Karpas-422 (cell line): ENCODE data around the gene CLK2. TPM values are rescaled to one million over a fixed set of nuclear protein-coding genes. Genes with fewer than 3 reads are reported as not detected.

Experiments
- DNase-seq: peaks from one replicate; pipeline ENCODE4 v3.0.0-alpha.2; 2015
- H2AFZ ChIP-seq: fragments of 200-600 bp; sonication (generic); 2 replicates; pipeline ENCODE4 v1.6.1; 2014; ENCODE audit warnings: antibody characterized with exemption, low read length, mixed read lengths
- H3K27ac ChIP-seq: fragments of 200-600 bp; sonication (generic); 2 replicates; pipeline ENCODE4 v1.5.1; 2014; ENCODE audit warnings: mild to moderate bottlenecking, low read length, moderate library complexity
- H3K27me3 ChIP-seq: fragments of 200-600 bp; sonication (generic); 2 replicates; pipeline ENCODE4 v1.6.1; 2014; ENCODE audit warnings: low read length, mixed read lengths
- H3K36me3 ChIP-seq: fragments of 200-600 bp; sonication (generic); 2 replicates; pipeline ENCODE4 v1.6.1; 2014; ENCODE audit warnings: low read length, mixed read lengths; ENCODE audit not compliant: insufficient read depth
- H3K4me1 ChIP-seq: fragments of 200-600 bp; sonication (generic); 2 replicates; pipeline ENCODE4 v1.6.1; 2014; ENCODE audit warnings: mild to moderate bottlenecking, low read length, mixed read lengths
- H3K4me2 ChIP-seq: fragments of 200-600 bp; sonication (generic); 2 replicates; pipeline ENCODE4 v1.6.1; 2014; ENCODE audit warnings: low read length, low read depth, mild to moderate bottlenecking; ENCODE audit not compliant: poor library complexity, severe bottlenecking
- H3K4me3 ChIP-seq: fragments of 200-600 bp; sonication (generic); 2 replicates; pipeline ENCODE4 v1.5.1; 2014; ENCODE audit warnings: mild to moderate bottlenecking, antibody characterized with exemption, low read length, mixed read lengths
- H3K79me2 ChIP-seq: fragments of 200-600 bp; sonication (generic); 2 replicates; pipeline ENCODE4 v1.6.1; 2014; ENCODE audit warnings: mild to moderate bottlenecking, low read length, mixed read lengths
- H3K9ac ChIP-seq: fragments of 200-600 bp; sonication (generic); 2 replicates; pipeline ENCODE4 v1.6.0; 2014; ENCODE audit warnings: low read length
- H3K9me2 ChIP-seq: fragments of 200-600 bp; sonication (generic), shearing (Covaris generic); replicated peaks from 2 replicates; pipeline ENCODE4 v1.6.0; 2014; ENCODE audit warnings: mild to moderate bottlenecking, low read length, moderate library complexity; ENCODE audit not compliant: insufficient read depth
- H3K9me3 ChIP-seq: fragments of 300-700, 200-600 bp; sonication (generic); 2 replicates; pipeline ENCODE4 v1.6.1; 2014; ENCODE audit warnings: low read length, mixed read lengths
- H4K20me1 ChIP-seq: fragments of 200-600 bp; sonication (generic); 2 replicates; pipeline ENCODE4 v1.6.1; 2014; ENCODE audit warnings: mild to moderate bottlenecking, antibody characterized with exemption, low read length, low read depth; ENCODE audit not compliant: insufficient read depth
- total RNA-seq: library from RNA; depleted of rRNA; stranded (reverse); fragments of >200 nt; shearing (Covaris generic); gene quantifications from 2 replicates; pipeline ENCODE4 v1.2.3, GENCODE V29; 2014; ENCODE audit warnings: low replicate concordance

CLK2 gene
- total RNA-seq, 1 experiment from 2014 or later, result 78.7 TPM

DNA sequence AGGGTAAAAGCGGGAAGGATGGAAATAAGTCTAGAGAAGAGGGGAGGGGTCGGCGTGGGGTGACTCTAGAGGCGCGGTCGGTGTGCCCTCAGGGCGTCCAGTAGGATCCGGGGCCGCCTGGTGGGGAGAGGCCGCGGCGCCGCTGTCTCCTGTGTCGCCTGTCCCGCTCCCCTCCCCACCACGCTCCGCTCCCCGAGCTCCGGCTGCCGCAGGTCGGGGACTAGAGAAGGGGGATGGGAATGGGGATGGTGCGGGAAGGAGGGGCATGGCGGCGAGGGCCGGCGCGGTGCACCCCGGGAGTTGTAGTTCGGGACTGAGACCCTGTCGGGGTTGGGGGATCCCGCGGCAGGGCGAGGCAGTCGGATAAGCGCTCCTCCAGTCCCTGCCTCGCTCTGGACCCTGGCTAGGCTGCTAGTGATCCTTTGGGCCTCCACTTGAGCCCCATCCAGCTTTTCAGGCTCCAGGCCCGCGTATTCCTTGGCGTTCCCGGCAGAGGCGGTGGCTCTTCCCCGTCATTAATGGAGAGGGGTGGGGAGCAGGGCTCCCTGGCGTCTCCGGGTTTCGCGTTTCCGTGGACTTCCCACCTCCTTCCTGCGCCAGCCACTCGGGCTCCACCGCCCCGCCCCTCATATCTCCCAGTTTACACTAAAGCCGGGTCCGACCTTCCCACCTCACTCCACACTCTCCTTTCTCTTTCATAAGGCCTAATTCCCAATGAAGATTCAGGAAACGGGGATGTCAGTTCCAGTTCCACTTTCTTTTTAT is 17.9 kb downstream of the CLK2 start, which contains the start of gene ENTREP3:
Gene ENTREP3 (minus strand): TSS at position 241 of the 765 bp plus-strand sequence. CDS start 606 bp downstream, outside the sequence.
- DNase-seq, result peak; percentile 95
- peak within 1 kb of the TSS; percentile 91 for H3K9ac ChIP-seq
- H3K4me3 ChIP-seq, result peak within 1 kb of the TSS; percentile 73
- peak within 1 kb of the TSS; percentile 78 for H3K4me2 ChIP-seq
- peak within 1 kb of the TSS; percentile 64 for H3K27ac ChIP-seq
- H2AFZ ChIP-seq, result no peak within 1 kb of the TSS; the same call in 1 of the 2 replicates
- H3K36me3 ChIP-seq, result peaks cover 4% of the 10 kb centered on the region; the same call in 1 of the 2 replicates
- no peaks in the 10 kb centered on the region for H3K9me2 ChIP-seq
- peaks cover 40% of the 10 kb centered on the region for H3K4me1 ChIP-seq
- H3K27me3 ChIP-seq, result no peaks in the 10 kb centered on the region
- no peaks in the 10 kb centered on the region for H4K20me1 ChIP-seq
- no peaks in the 10 kb centered on the region for H3K9me3 ChIP-seq
- peaks cover 23% of the 10 kb centered on the region for H3K79me2 ChIP-seq

DNA sequence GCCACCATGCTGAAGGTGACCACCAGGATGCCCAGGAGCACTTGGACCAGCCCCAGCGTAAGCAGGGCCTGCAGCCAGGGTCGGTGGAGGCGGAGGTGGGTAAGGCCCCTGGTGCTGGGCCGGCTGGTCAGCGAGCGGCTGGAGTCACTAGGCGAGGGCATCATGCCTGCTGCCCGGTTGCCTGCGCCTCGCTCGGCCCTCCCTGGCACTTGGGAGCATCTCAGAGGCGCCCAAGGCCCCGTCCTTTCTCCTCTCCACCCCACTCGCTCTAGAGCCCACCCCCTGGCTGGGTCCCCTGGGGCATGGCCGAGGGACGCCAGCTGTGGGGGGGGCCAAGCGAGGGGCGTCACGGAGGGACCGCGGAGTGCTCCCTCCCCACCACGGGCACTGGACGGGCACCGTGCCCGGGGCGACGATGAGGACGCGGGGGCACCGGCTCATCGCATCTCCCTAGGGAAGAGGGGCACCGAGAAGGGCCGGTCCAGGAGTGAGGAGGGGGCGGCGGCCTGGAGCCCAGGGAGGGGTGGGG is 18.5 kb downstream of the CLK2 start:
- Histone ChIP-seq H3K27me3 (no peaks in the 10 kb centered on the region), H3K9me3 (no peaks in the 10 kb centered on the region), H4K20me1 (no peaks in the 10 kb centered on the region), H3K9me2 (no peaks in the 10 kb centered on the region), H3K4me2 (peak overlapping the region; percentile 78), H3K4me3 (peak overlapping the region; percentile 73), H3K79me2 (peaks cover 22% of the 10 kb centered on the region), H3K4me1 (peaks cover 44% of the 10 kb centered on the region), H3K36me3 (peaks cover 4% of the 10 kb centered on the region; the same call in 1 of the 2 replicates), H3K9ac (peak overlapping the region; percentile 91), H3K27ac (peak overlapping the region; percentile 64), H2AFZ (no peak overlapping the region; the same call in 1 of the 2 replicates)
- peak; percentile 70 for DNase-seq

DNA sequence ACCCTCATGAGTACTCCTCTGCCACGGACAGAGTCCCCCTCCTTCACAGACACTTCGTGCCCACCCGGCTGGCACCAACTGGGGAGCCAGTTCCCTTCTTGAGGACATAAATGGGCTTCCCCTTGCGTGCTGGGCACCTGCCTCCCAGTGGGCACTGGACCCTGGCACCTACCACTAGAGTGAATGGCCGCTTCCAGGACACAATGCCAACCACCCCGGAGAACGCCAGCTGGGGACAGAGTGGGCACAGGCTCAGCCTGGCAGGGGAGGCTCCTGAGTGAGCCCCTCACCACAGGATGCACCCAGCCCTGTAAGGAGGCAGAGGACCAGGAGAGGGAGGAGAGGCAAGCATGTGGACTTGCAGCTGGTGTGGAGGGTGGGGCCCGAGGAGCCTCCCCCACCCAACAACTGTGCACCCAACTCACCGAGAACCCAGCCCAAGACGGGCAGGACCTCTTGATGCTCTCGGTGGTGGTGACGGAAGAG is 19.0 kb downstream of the CLK2 start:
- peak overlapping the region; percentile 64 for H3K27ac ChIP-seq
- H3K4me3 ChIP-seq, result peak overlapping the region; percentile 73
- DNase-seq, result peak; percentile 61

DNA sequence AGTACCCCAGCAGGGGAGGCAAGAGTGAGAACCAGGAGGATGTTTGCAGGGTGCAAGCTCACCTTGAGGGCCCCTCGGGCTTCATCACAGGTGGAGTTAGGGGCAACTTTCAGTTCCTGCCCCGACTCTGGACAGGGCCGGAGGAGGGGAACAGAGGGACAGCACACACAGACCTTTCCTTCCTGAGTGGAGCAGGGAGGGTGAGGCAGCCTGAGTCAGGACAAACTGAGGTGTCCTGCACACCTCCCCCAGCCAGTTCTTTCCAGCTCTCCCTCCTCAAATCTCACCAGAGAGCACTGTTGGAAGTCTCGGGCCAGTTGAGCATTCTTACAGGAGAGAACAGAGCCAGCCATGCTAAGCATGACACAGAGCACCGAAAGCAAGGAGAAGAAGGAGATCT is 19.5 kb downstream of the CLK2 start:
- Histone ChIP-seq H3K36me3 (peaks cover 4% of the 10 kb centered on the region; the same call in 1 of the 2 replicates), H3K27me3 (no peaks in the 10 kb centered on the region), H3K9me3 (no peaks in the 10 kb centered on the region), H3K4me3 (peak overlapping the region; percentile 73), H3K4me1 (peaks cover 45% of the 10 kb centered on the region), H2AFZ (no peak overlapping the region), H3K9me2 (no peaks in the 10 kb centered on the region), H3K4me2 (peak overlapping the region; percentile 78), H3K27ac (peak overlapping the region; percentile 64), H3K9ac (peak overlapping the region; percentile 91), H3K79me2 (peaks cover 22% of the 10 kb centered on the region), H4K20me1 (no peaks in the 10 kb centered on the region)
- DNase-seq, result peak; percentile 51

More for the DNA sequence above, 19.0 kb downstream of the CLK2 start:
- H3K36me3 ChIP-seq, result peaks cover 4% of the 10 kb centered on the region; the same call in 1 of the 2 replicates
- H3K79me2 ChIP-seq, result peaks cover 22% of the 10 kb centered on the region
- H3K9me3 ChIP-seq, result no peaks in the 10 kb centered on the region
- H3K4me1 ChIP-seq, result peaks cover 45% of the 10 kb centered on the region
- peak overlapping the region; percentile 91 for H3K9ac ChIP-seq
- H3K27me3 ChIP-seq, result no peaks in the 10 kb centered on the region
- no peaks in the 10 kb centered on the region for H3K9me2 ChIP-seq
- H4K20me1 ChIP-seq, result no peaks in the 10 kb centered on the region
- H2AFZ ChIP-seq, result no peak overlapping the region
- peak overlapping the region; percentile 78 for H3K4me2 ChIP-seq

DNA sequence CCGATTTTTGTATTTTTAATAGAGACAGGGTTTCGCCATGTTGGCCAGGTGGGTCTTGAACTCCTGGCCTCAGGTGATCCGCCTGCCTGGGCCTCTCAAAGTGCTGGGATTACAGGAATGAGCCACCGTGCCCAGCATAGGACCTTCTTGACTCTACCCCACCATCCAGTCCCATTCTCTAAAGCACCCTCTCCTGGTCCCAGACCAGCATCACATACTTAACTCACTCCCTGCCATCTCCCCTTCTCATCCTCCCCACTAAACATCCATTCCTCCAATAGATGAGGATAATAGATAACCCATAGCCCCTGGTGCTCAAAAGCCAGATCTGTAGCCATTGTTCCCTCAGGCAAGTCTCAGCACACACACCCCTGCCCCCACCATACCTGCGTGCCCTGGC is 20.1 kb downstream of the CLK2 start:
- no peaks in the 10 kb centered on the region for H3K9me2 ChIP-seq
- peak overlapping the region; percentile 91 for H3K9ac ChIP-seq
- H2AFZ ChIP-seq, result no peak overlapping the region
- peaks cover 4% of the 10 kb centered on the region; the same call in 1 of the 2 replicates for H3K36me3 ChIP-seq
- H3K9me3 ChIP-seq, result no peaks in the 10 kb centered on the region
- peaks cover 45% of the 10 kb centered on the region for H3K4me1 ChIP-seq
- H3K4me2 ChIP-seq, result peak overlapping the region; percentile 78
- no peaks in the 10 kb centered on the region for H4K20me1 ChIP-seq
- H3K79me2 ChIP-seq, result peaks cover 22% of the 10 kb centered on the region
- H3K27me3 ChIP-seq, result no peaks in the 10 kb centered on the region
- no peak for DNase-seq
- H3K27ac ChIP-seq, result peak overlapping the region; percentile 64
- H3K4me3 ChIP-seq, result peak overlapping the region; percentile 73

DNA sequence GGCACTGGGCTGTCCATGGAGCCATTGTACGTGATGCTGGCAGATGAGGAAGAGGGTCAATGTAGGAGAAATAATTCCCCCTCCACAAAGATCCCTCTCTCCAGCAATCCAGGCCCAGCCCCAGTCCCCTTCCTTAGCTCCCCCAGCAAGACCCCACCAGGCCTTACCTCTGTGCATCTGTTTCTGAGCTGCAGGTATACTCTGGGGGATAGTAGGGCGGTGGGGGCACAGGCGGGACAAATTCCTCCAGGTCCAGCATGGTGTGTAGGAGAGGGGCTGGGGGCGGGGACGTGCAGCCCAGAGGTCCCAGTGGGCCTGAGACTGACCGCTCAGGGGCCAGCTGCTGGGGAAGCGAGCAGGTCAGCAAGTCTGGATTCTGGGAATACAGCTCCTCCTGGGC is 21.7 kb downstream of the CLK2 start:
- Histone ChIP-seq H3K4me2 (peak overlapping the region; percentile 99), H3K27ac (peak overlapping the region; percentile 56; the same call in 1 of the 2 replicates)

DNA sequence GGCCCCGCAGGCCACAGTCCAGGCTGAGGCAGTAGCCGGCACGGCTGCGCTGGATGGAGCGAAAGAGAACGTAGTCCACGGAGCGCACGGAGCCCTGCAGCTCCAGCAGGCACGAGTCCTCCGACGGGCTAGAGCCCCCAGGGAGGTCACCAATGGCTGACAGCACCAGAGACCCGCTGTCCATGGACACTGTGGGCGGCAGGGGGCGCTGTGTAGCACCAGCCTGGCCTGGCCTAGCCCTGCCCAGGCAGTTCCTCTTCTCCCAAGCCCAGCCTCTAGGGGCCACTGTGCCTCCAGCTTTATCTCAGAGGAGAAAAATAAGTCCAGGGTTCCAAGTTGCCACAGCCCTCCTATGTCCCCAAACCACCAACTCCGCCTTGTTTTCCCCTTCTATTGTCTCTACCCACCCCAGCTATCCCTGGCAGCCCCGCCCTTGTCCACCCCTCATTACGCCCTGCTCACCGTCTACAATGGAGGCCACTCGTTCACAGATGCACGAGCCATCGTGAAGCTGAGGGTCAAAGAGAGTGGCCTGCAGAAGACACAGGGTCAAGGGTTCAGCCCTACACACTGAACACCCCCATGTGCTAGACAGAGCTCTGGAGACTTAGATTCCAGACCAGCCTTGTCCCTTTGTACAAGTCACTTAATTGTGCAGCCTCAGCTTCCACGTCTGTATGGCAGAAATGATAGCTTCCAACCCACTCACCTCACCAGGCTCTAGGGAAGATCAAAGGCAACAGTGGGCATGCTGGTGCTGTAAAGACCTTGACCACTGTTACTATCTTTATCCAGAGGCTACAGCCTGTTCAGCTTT is 22.5 kb downstream of the CLK2 start:
- Histone ChIP-seq H3K9me2 (no peaks in the 10 kb centered on the region), H3K9ac (peak overlapping the region; percentile 87), H3K4me3 (peak overlapping the region; percentile 88), H3K27me3 (no peaks in the 10 kb centered on the region), H3K4me2 (peak overlapping the region; percentile 99), H3K27ac (peak overlapping the region; percentile 71), H3K79me2 (peaks cover 22% of the 10 kb centered on the region), H4K20me1 (no peaks in the 10 kb centered on the region), H3K36me3 (no peaks in the 10 kb centered on the region), H2AFZ (peak overlapping the region; percentile 95; the same call in 1 of the 2 replicates), H3K9me3 (no peaks in the 10 kb centered on the region), H3K4me1 (peaks cover 45% of the 10 kb centered on the region)
- peak; percentile 98 for DNase-seq

More for the DNA sequence above, 21.7 kb downstream of the CLK2 start:
- Histone ChIP-seq H3K9me2 (no peaks in the 10 kb centered on the region), H3K9me3 (no peaks in the 10 kb centered on the region), H4K20me1 (no peaks in the 10 kb centered on the region), H3K79me2 (peaks cover 22% of the 10 kb centered on the region), H3K4me3 (peak overlapping the region; percentile 88; the same call in 1 of the 2 replicates), H3K9ac (peak overlapping the region; percentile 87), H2AFZ (no peak overlapping the region; the same call in 1 of the 2 replicates), H3K4me1 (peaks cover 45% of the 10 kb centered on the region), H3K27me3 (no peaks in the 10 kb centered on the region), H3K36me3 (no peaks in the 10 kb centered on the region)
- DNase-seq, result no peak
